ENCODE measurements around the gene OOSP1. TPM values are rescaled to one million over a fixed set of nuclear protein-coding genes. Genes with fewer than 3 reads are reported as not detected.

The OOSP1 gene
- not detected in 2 replicates for total RNA-seq

GRCh38 chr11:59938132-59938531, at the start of gene OOSP1:
OOSP1 (plus strand) TSS chr11:59938432; CDS start chr11:59938455, 23 bp downstream.

GRCh38 chr11:59963733-59964132, 25.5 kb downstream of the OOSP1 start, which contains the start of gene OOSP4A:
OOSP4A (plus strand) TSS chr11:59964033; CDS start chr11:59964033, 0 bp downstream.

Other genes with a start within 250 kb of the OOSP1 start
- not detected in 2 replicates for gene OR10V1, start 224.6 kb upstream of the OOSP1 start, total RNA-seq
- gene STX3, start 183.1 kb upstream of the OOSP1 start, total RNA-seq: 8.7 and 10.9 TPM in 2 replicates
- 36.2 and 36.4 TPM in 2 replicates for gene MRPL16, start 127.7 kb upstream of the OOSP1 start, total RNA-seq
- not detected in 2 replicates for gene CBLIF, start 92.9 kb upstream of the OOSP1 start, total RNA-seq
- 0.83 TPM in 1 of 2 replicates, not detected in the other for gene TCN1, start 71.9 kb upstream of the OOSP1 start, total RNA-seq
- not detected in 2 replicates for gene OOSP3, start 59.6 kb upstream of the OOSP1 start, total RNA-seq
- gene OOSP4A, start 25.6 kb downstream of the OOSP1 start, total RNA-seq: not detected in 2 replicates
- not detected in 2 replicates for gene OOSP4B, start 78.7 kb downstream of the OOSP1 start, total RNA-seq
- gene OOSP2, start 102.0 kb downstream of the OOSP1 start, total RNA-seq: not detected in 2 replicates
- gene MS4A3, start 118.2 kb downstream of the OOSP1 start, total RNA-seq: not detected in 2 replicates
- gene MS4A2, start 150.2 kb downstream of the OOSP1 start, total RNA-seq: not detected in 2 replicates
- gene MS4A6A, start 244.7 kb downstream of the OOSP1 start, total RNA-seq: not detected in 2 replicates

Data from cardiac ventricle fibroblast (primary cell).